Upper lobe of left lung (tissue), 4 donors: ENCODE measurements around the gene TSPO.

ENCODE experiments used
- EP300 ChIP-seq, 4 donors: sonication (generic); formaldehyde crosslinking; IDR thresholded peaks; one replicate each; pipeline ENCODE4 v1.5.1; 2017; ENCODE audit warnings: antibody characterized with exemption in 4 of 4, control low read depth in 2 of 4
- POLR2A ChIP-seq, 4 donors: fragments of 450-650 bp; IDR thresholded peaks; one replicate each; pipeline ENCODE4 v1.5.1; 2016 to 2017; ENCODE audit warnings: antibody characterized with exemption in 4 of 4, mild to moderate bottlenecking in 2 of 4
- POLR2AphosphoS5 ChIP-seq, 2 donors: sonication (generic); formaldehyde crosslinking; IDR thresholded peaks; one replicate each; pipeline ENCODE4 v1.5.1; 2017; ENCODE audit warnings: antibody characterized with exemption in 2 of 2
- TF ChIP-seq, protein P1 (sequence below), 6 experiments: fragments of 450-650 bp in 4 of 6; fragments of 200-600 bp in 2 of 6; sonication (generic) in 2 of 6; IDR thresholded peaks; one replicate each; pipeline ENCODE4 v1.5.1; 2016 to 2019; ENCODE audit warnings: antibody characterized with exemption in 6 of 6

DNA sequence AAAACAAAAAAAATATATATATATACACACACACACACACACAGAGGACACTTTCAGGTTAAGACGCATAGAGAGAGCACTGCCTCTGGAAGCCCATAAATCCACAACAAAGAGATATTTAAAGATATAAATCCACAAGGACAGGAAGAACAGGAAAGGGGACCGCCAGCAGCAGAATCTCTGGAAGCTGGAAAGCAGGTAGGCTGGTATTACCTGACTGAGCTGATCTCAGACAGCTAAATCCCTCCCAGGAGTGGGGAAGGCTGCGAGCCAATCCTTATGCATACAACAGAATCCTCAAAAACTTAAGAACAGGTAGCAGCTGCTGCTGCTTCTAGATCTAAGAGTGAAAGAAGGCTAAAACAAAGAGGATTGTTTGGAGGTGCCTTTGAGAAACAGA lies 6.4 kb upstream of the TSPO start:
- TF ChIP-seq, protein P1, sequence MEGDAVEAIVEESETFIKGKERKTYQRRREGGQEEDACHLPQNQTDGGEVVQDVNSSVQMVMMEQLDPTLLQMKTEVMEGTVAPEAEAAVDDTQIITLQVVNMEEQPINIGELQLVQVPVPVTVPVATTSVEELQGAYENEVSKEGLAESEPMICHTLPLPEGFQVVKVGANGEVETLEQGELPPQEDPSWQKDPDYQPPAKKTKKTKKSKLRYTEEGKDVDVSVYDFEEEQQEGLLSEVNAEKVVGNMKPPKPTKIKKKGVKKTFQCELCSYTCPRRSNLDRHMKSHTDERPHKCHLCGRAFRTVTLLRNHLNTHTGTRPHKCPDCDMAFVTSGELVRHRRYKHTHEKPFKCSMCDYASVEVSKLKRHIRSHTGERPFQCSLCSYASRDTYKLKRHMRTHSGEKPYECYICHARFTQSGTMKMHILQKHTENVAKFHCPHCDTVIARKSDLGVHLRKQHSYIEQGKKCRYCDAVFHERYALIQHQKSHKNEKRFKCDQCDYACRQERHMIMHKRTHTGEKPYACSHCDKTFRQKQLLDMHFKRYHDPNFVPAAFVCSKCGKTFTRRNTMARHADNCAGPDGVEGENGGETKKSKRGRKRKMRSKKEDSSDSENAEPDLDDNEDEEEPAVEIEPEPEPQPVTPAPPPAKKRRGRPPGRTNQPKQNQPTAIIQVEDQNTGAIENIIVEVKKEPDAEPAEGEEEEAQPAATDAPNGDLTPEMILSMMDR (IDR thresholded peaks at IDR 0.05): no peak
- TF ChIP-seq POLR2A (IDR thresholded peaks at IDR 0.05) (no peak), EP300 (IDR thresholded peaks at IDR 0.05) (no peak), POLR2AphosphoS5 (IDR thresholded peaks at IDR 0.05) (no peak)
